GM19240 (cell line): ENCODE results near the gene MYOG.

ENCODE experiments used
- DNase-seq: peaks from one replicate; pipeline ENCODE4 v3.0.0; 2011; ENCODE audit warnings: low spot score; ENCODE audit not compliant: insufficient read length

The MYOG gene

GRCh38 chr1:203046984-203047630 is 38.7 kb downstream of the MYOG start:
- no peak for DNase-seq

DNA sequence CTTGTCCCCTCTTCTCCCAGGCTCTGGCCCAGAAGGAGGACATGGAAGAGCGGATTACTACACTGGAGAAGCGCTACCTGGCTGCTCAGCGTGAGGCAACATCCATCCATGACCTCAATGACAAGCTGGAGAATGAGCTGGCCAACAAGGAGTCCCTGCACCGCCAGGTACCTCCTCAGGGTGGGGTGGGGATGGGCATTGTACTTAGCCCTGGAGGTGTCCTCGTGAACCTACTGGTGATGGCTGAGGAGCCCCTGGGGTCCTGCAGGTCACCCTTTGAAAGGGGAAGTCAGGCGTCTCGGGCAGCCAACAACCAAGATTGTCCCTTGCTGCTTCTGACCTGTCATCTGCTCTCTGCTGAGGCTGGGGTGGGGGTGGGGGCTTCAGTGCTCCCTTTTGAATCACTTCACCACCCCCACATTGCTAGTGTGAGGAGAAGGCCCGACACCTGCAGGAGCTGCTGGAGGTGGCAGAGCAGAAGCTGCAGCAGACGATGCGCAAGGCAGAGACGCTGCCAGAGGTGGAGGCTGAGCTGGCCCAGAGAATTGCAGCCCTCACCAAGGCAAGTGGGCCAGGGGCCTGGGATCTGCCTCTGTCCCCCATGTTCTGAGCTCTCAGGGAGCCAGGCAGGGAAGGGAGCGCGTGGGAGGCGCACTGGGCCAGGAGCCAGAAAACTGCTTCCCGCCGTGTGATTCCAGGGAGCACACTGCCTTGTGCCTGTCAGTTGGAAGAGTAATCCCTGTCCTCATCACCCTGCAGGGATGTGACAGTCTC is 39.8 kb downstream of the MYOG start:
- no peak for DNase-seq

DNA sequence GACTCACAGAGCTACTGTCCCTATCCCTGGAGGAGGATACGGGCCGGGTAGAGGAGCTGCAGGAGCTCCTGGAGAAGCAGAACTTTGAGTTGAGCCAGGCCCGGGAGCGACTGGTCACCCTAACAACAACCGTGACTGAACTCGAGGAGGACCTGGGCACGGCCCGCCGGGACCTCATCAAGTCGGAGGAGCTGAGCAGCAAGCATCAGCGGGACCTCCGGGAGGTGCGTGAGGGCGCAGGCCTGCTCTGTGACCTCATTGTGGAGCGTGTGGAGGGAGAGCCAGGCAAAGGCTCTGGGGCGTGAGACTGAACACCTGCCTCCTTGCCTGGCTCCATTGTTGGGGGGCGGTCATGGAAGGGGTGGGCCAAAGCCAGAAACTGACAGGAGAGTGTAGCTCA is 40.5 kb downstream of the MYOG start:
- no peak for DNase-seq

DNA sequence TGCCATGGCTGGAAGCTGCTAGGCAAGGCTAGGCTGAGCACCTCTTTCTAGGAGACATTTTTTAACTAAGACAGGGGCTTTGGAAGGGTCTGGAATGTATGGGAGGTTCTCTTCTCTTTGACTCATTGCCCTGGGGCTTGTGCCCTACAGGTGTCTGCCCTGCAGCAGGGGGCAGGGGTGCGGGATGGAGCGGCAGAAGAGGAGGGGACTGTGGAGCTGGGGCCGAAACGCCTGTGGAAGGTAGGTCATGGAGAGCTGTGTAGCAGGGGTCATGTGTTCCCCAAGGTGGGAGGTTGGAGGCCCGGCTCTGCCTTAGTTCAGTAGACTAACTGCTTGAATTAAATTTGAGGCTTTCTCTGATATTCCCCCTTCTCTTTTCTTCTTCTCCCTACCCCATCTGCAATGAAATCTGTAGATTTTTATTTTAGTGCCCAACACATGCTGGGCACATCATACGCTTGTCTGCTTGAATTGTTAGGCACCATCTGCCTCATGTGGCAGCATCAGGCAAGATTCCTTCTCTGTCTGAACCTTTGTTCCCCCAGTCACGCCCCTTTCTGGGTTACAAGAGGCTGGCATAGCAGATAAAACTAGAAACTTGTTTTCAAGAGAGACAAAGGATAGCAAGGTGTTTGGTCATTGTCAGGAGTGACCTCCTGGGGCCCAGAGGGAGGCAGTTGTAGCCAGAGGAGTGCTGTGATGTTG is 41.1 kb downstream of the MYOG start:
- DNase-seq = no peak

- no peak for DNase-seq
These were observed 41.8 kb downstream of the MYOG start for GRCh38 chr1:203043830-203044545.

DNA sequence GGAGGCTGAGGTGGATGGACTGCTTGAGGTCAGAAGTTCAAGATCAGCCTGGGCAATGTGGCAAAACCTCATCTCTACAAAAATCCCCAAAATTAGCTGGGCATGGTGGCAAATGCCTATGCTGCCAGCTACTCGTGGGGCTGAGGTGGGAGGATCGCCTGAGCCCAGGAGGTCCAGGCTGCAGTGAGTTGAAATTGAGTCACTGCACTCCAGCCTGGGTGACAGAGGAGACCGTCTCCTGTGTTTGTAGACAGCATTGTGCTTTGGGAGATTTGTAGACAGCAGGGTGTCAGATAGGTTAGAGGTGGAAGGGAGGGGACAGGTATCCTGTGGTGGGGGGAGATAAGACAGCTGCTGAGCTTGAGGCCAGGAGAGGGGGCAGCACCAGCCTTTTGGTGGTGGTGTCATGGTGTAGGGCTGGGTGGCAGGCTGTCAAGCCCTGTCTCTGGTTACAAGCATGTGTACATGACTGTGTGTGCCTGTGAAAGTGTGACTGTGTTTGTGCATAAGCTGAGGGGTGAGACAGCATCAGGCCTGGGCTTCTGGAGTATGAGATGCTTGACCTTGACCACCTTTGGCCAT is 44.4 kb downstream of the MYOG start:
- no peak for DNase-seq

GRCh38 chr1:203040513-203041275 is 45.1 kb downstream of the MYOG start:
- DNase-seq = no peak

GRCh38 chr1:203039609-203040512 is 46.0 kb downstream of the MYOG start:
- DNase-seq = no peak

GRCh38 chr1:203038891-203039608 is 46.8 kb downstream of the MYOG start:
- peak; percentile 76 for DNase-seq

- DNase-seq = no peak
These were observed 47.5 kb downstream of the MYOG start for GRCh38 chr1:203038217-203038741.

- DNase-seq = no peak
These were observed 48.2 kb downstream of the MYOG start for GRCh38 chr1:203037509-203038190.

- DNase-seq = no peak
These were observed 49.3 kb downstream of the MYOG start for GRCh38 chr1:203036537-203036936.

DNA sequence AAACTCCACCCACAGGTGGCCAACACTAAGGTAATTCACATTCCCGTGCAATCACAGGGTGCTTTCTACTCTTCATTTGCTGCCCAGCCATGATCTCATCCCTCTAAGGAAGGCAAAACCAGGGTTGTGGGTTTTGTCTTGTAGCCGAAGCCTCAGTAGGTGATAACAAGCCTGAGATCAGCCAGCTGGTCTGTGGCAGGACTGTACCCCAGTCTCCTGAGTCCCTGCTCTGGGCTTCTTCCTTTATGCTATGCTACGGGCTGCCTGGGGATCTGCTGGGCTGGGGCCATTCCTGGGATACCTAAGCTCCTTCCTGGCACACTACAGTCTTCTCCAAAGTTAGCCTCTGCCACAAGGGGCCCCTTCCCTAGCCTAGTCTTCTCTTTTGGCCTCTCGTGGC is 49.7 kb downstream of the MYOG start:
- DNase-seq = no peak

- DNase-seq = no peak
These were observed 50.5 kb downstream of the MYOG start for GRCh38 chr1:203035111-203036000.

- no peak for DNase-seq
These were observed 51.2 kb downstream of the MYOG start for GRCh38 chr1:203034422-203035110.

- no peak for DNase-seq
These were observed 51.9 kb downstream of the MYOG start for GRCh38 chr1:203033917-203034316.

DNA sequence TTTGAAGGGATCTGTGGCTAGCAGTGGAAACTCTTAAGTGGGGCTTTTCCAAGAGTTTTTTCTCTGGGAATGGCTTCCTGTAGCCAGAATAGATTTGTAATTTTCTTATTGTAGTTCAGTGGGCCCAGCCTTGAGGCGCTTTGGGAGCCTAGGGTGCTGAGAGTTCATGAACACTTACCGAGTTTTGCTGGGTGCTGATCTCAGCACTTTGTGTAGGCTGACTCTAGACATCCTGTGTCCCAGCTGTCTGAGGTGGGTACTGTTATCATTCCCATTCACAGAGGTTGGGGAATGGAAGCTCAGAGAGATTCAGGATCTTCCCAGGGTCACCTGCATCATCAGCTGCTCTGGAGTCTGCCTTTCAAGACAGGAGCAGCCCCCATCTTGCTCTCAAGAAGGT is 52.5 kb downstream of the MYOG start:
- DNase-seq = no peak
